ENCODE data around the gene ZNF524.

DNA sequence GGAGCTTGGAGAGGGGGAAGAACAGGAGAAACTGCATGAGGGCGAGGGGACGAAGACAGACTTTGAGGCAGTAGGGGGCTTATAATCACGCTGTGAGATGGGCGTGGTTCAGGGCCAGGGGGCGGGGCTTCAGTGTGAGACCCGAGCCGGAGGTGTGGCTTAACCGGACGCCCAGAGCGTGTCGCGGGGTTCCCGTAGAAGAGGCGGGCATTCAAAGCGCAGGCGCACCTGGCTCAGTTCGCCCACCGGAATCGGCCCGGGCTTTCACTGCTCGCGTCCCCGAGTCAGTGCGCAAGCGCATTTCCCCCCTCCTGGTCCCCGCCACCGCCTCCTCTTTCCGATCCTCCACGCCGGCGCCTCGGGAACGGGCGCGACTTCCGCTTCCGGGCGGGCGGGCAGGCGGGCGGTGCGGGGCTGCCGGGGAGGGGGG, 5.1 kb downstream of the ZNF524 start:
- TF ChIP-seq EZH2 (optimal IDR thresholded peaks at IDR 0.05; ENCODE audit: low read depth, low read length) = no peak
- TF ChIP-seq, protein P1, sequence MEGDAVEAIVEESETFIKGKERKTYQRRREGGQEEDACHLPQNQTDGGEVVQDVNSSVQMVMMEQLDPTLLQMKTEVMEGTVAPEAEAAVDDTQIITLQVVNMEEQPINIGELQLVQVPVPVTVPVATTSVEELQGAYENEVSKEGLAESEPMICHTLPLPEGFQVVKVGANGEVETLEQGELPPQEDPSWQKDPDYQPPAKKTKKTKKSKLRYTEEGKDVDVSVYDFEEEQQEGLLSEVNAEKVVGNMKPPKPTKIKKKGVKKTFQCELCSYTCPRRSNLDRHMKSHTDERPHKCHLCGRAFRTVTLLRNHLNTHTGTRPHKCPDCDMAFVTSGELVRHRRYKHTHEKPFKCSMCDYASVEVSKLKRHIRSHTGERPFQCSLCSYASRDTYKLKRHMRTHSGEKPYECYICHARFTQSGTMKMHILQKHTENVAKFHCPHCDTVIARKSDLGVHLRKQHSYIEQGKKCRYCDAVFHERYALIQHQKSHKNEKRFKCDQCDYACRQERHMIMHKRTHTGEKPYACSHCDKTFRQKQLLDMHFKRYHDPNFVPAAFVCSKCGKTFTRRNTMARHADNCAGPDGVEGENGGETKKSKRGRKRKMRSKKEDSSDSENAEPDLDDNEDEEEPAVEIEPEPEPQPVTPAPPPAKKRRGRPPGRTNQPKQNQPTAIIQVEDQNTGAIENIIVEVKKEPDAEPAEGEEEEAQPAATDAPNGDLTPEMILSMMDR (IDR thresholded peaks at IDR 0.05; ENCODE audit: low read length) = no peak
